PC-9 (cell line): ENCODE measurements around the gene SRSF11.

Source experiments
- EZH2 ChIP-seq: fragments of 200-600 bp; sonication (generic); IDR thresholded peaks from 2 replicates; pipeline ENCODE4 v1.8.0; 2017; ENCODE audit warnings: antibody characterized with exemption, low read depth
- TF ChIP-seq, protein P1 (sequence below): fragments of 200-600 bp; sonication (generic); conservative IDR thresholded peaks from 2 replicates; pipeline ENCODE4 v1.6.1; 2017; ENCODE audit warnings: mixed run types, antibody characterized with exemption, mild to moderate bottlenecking, moderate library complexity

DNA sequence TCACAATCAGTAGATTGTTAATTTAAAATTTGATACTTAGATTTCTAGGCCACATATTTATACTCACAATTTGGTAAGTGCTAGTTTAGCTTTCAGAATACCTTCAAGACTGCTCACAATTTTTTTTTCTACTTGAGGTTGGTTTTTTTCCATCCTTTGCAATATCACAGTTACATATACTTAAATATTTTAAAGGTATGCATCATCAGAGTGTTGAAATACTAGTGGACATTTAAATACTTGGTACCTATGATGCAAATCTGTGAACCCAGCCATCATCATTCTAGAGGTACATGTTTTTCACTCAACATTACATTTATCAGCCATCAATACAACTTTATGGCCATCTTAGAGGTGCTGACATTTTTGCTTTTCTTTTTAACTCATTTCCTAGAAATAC lies 9.6 kb upstream of the SRSF11 start:
- TF ChIP-seq, protein P1, sequence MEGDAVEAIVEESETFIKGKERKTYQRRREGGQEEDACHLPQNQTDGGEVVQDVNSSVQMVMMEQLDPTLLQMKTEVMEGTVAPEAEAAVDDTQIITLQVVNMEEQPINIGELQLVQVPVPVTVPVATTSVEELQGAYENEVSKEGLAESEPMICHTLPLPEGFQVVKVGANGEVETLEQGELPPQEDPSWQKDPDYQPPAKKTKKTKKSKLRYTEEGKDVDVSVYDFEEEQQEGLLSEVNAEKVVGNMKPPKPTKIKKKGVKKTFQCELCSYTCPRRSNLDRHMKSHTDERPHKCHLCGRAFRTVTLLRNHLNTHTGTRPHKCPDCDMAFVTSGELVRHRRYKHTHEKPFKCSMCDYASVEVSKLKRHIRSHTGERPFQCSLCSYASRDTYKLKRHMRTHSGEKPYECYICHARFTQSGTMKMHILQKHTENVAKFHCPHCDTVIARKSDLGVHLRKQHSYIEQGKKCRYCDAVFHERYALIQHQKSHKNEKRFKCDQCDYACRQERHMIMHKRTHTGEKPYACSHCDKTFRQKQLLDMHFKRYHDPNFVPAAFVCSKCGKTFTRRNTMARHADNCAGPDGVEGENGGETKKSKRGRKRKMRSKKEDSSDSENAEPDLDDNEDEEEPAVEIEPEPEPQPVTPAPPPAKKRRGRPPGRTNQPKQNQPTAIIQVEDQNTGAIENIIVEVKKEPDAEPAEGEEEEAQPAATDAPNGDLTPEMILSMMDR, result no peak
- no peak for TF ChIP-seq EZH2
